DOHH2 (cell line): ENCODE results near the gene RCAN2.

Experiments used
- CTCF ChIP-seq: fragments of 200-600 bp; sonication (generic); IDR thresholded peaks from one replicate; pipeline ENCODE4 v1.5.1; 2014; ENCODE audit warnings: antibody characterized with exemption, mild to moderate bottlenecking, low read depth, low read length; ENCODE audit not compliant: poor library complexity, severe bottlenecking
- EZH2phosphoT487 ChIP-seq: fragments of 200-600 bp; sonication (generic); IDR thresholded peaks from 2 replicates; pipeline ENCODE4 v1.6.1; 2017; ENCODE audit warnings: borderline replicate concordance, mild to moderate bottlenecking, antibody characterized with exemption, low read length, moderate library complexity, mixed read lengths

GRCh38 chr6:46235242-46235641, 256.0 kb downstream of the RCAN2 start:
- TF ChIP-seq CTCF (no peak), EZH2phosphoT487 (no peak)
